GM12891 (cell line): ENCODE data around the gene PLA2G5.

ENCODE experiments used
- POLR2A ChIP-seq: IDR thresholded peaks from 2 replicates; pipeline ENCODE4 v1.6.1; 2011; ENCODE audit warnings: low read depth, low read length, control low read depth
- POLR2AphosphoS5 ChIP-seq: IDR thresholded peaks from 2 replicates; pipeline ENCODE4 v1.6.1; 2011; ENCODE audit warnings: low read depth, low read length, control low read depth
- POU2F2 ChIP-seq: IDR thresholded peaks from 2 replicates; pipeline ENCODE4 v1.6.1; 2011; ENCODE audit warnings: low read depth, mild to moderate bottlenecking, control low read depth, low read length, moderate library complexity
- TAF1 ChIP-seq: IDR thresholded peaks from 2 replicates; pipeline ENCODE4 v1.6.1; 2011; ENCODE audit warnings: low read depth, low read length, control low read depth

- TF ChIP-seq POLR2AphosphoS5 (no peak), POLR2A (no peak), TAF1 (no peak), POU2F2 (no peak)
Measured at GRCh38 chr1:20111452-20111851, 41.5 kb downstream of the PLA2G5 start.
